HepG2 (cell line): ENCODE results near the gene CCDC174.

ENCODE experiments used
- ESRRA ChIP-seq: sonication (generic); formaldehyde crosslinking; IDR thresholded peaks from 2 replicates; pipeline ENCODE4 v1.5.1; 2020; ENCODE audit warnings: mild to moderate bottlenecking, low read depth, missing genetic modification reagents
- SOX13 ChIP-seq, 3 experiments: fragments of 450-650 bp in 1 of 3; sonication (generic) in 1 of 3; formaldehyde crosslinking in 1 of 3; IDR thresholded peaks in 2 of 3; conservative IDR thresholded peaks in 1 of 3; 2 replicates each; pipeline versions ENCODE4 v1.5.0 to v1.6.1; 2016 to 2020; ENCODE audit warnings: antibody characterized with exemption in 1 of 3, mild to moderate bottlenecking in 1 of 3, missing compliant biosample characterization in 1 of 3, missing genetic modification reagents in 1 of 3, moderate library complexity in 1 of 3
- ZNF121 ChIP-seq: sonication (generic); formaldehyde crosslinking; IDR thresholded peaks from 2 replicates; pipeline ENCODE4 v1.5.0; 2020; ENCODE audit warnings: mild to moderate bottlenecking, missing genetic modification reagents
- ZNF337 ChIP-seq: sonication (generic); formaldehyde crosslinking; IDR thresholded peaks from 2 replicates; pipeline ENCODE4 v1.5.1; 2020; ENCODE audit warnings: missing genetic modification reagents, low read depth, mild to moderate bottlenecking, borderline replicate concordance
- TF ChIP-seq, protein P1 (sequence below): sonication (generic); formaldehyde crosslinking; conservative IDR thresholded peaks from 2 replicates; pipeline ENCODE4 v1.4.0; 2020; ENCODE audit warnings: missing genetic modification reagents

DNA sequence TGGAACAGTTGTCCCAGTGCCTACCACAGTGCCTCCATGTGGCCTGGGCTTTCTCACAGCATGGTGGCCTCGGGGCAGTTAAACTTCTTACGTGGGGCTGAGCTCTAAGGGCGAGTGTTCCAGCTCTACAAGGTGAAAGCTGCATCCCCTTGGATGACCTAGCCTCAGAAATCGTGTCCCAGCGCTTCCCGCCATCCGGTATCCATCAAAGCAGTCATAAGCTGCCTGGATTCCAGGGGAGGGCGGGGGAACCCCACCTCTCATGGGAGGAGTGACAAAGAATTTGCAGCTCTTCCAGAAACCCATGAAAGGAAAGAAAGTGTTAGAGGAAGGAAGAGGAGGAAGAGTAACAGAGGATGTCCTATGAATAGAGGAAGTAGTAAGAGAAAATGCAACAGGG, 45.8 kb upstream of the CCDC174 start:
- TF ChIP-seq, protein P1, sequence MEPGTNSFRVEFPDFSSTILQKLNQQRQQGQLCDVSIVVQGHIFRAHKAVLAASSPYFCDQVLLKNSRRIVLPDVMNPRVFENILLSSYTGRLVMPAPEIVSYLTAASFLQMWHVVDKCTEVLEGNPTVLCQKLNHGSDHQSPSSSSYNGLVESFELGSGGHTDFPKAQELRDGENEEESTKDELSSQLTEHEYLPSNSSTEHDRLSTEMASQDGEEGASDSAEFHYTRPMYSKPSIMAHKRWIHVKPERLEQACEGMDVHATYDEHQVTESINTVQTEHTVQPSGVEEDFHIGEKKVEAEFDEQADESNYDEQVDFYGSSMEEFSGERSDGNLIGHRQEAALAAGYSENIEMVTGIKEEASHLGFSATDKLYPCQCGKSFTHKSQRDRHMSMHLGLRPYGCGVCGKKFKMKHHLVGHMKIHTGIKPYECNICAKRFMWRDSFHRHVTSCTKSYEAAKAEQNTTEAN (CRISPR knock-in tag) = no peak
- TF ChIP-seq ESRRA (CRISPR knock-in tag) = no peak
- TF ChIP-seq ZNF121 (CRISPR knock-in tag) = no peak
- TF ChIP-seq SOX13 (IDR thresholded peaks at IDR 0.05) = no peak
- no peak for TF ChIP-seq SOX13 (CRISPR knock-in tag; conservative IDR thresholded peaks at IDR 0.05 in 1 of 2, IDR thresholded peaks at IDR 0.05 in 1 of 2)
- TF ChIP-seq ZNF337 = no peak
